H1 (cell line): ENCODE data around the gene SYVN1.

ENCODE experiments used
- CHD1 ChIP-seq: IDR thresholded peaks from 2 replicates; pipeline ENCODE4 v1.6.1; 2012; ENCODE audit warnings: low read depth, low read length, improper control_type of control experiment
- CTCF ChIP-seq, 3 experiments: IDR thresholded peaks; 1 replicate in 2 of 3; 2 replicates in 1 of 3; pipeline versions ENCODE4 v1.5.1 to v1.6.1; 2011; ENCODE audit warnings: low read length in 3 of 3, mild to moderate bottlenecking in 3 of 3, inconsistent platforms in 2 of 3, low read depth in 1 of 3, moderate library complexity in 1 of 3; ENCODE audit not compliant: insufficient read depth in 1 of 3; ENCODE audit errors: control extremely low read depth in 1 of 3
- EZH2 ChIP-seq: fragments of 200-600 bp; sonication (generic); IDR thresholded peaks from 2 replicates; pipeline ENCODE4 v1.7.1; 2012; ENCODE audit warnings: low read depth, mild to moderate bottlenecking, moderate library complexity, low read length, inconsistent platforms; ENCODE audit not compliant: severe bottlenecking
- GABPA ChIP-seq: IDR thresholded peaks from 2 replicates; pipeline ENCODE4 v1.6.1; 2011; ENCODE audit warnings: mild to moderate bottlenecking, low read length, moderate library complexity, borderline replicate concordance; ENCODE audit not compliant: insufficient read depth
- MAFK ChIP-seq: IDR thresholded peaks from 2 replicates; pipeline ENCODE4 v1.6.1; 2012; ENCODE audit warnings: low read depth, mild to moderate bottlenecking, improper control_type of control experiment, low read length
- POLR2AphosphoS5 ChIP-seq: IDR thresholded peaks from 2 replicates; pipeline ENCODE4 v1.6.1; 2011; ENCODE audit warnings: low read depth, low read length
- RAD21 ChIP-seq, 2 experiments: IDR thresholded peaks in 1 of 2; conservative IDR thresholded peaks in 1 of 2; 2 replicates each; pipeline ENCODE4 v1.6.1; 2011; ENCODE audit warnings: low read depth in 2 of 2, low read length in 2 of 2, improper control_type of control experiment in 1 of 2, inconsistent platforms in 1 of 2, mild to moderate bottlenecking in 1 of 2, moderate library complexity in 1 of 2
- RXRA ChIP-seq: IDR thresholded peaks from 2 replicates; pipeline ENCODE4 v1.6.1; 2011; ENCODE audit warnings: low read depth, mild to moderate bottlenecking, low read length, moderate library complexity; ENCODE audit not compliant: insufficient read depth
- TAF1 ChIP-seq: IDR thresholded peaks from 2 replicates; pipeline ENCODE4 v1.6.1; 2011; ENCODE audit warnings: mild to moderate bottlenecking, low read depth, low read length
- ZNF274 ChIP-seq: IDR thresholded peaks from 2 replicates; pipeline ENCODE4 v1.7.0; 2012; ENCODE audit warnings: low read length, borderline replicate concordance; ENCODE audit errors: extremely low read depth
- TF ChIP-seq, protein P1 (sequence below): IDR thresholded peaks from 2 replicates; pipeline ENCODE4 v1.6.1; 2011; ENCODE audit warnings: low read length, improper control_type of control experiment

- TF ChIP-seq POLR2AphosphoS5 (peak; percentile 74), MAFK (no peak), EZH2 (no peak), CTCF (IDR thresholded peaks at IDR 0.05; ENCODE audit: control extremely low read depth in 1 of 3, insufficient read depth in 1 of 3, low read depth in 1 of 3, low read length in 3 of 3) (no peak), ZNF274 (no peak), RAD21 (IDR thresholded peaks at IDR 0.05 in 1 of 2, conservative IDR thresholded peaks at IDR 0.05 in 1 of 2; ENCODE audit: low read depth in 2 of 2, low read length in 2 of 2) (no peak), RXRA (no peak), TAF1 (no peak), CHD1 (no peak), GABPA (no peak)
- TF ChIP-seq, protein P1, sequence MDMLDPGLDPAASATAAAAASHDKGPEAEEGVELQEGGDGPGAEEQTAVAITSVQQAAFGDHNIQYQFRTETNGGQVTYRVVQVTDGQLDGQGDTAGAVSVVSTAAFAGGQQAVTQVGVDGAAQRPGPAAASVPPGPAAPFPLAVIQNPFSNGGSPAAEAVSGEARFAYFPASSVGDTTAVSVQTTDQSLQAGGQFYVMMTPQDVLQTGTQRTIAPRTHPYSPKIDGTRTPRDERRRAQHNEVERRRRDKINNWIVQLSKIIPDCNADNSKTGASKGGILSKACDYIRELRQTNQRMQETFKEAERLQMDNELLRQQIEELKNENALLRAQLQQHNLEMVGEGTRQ, result 0 out of 2 replicates have a peak, but pooled peaks have one; percentile 3
Measured at GRCh38 chr11:65116370-65117205, 17.7 kb downstream of the SYVN1 start.
